GM19043 (cell line): ENCODE results near the gene EYA4.
"Not testable (repeated sequence)": the region's sequence is repeated elsewhere in the genome, so short reads cannot be mapped to it uniquely, and the experiment has no call there.

Experiments used
- ATAC-seq: cut with Tn5 transposase; IDR thresholded peaks from one replicate; pipeline ENCODE4 v1.9.1; 2021; ENCODE audit warnings: low read depth; ENCODE audit not compliant: unreplicated experiment

Gene EYA4

DNA sequence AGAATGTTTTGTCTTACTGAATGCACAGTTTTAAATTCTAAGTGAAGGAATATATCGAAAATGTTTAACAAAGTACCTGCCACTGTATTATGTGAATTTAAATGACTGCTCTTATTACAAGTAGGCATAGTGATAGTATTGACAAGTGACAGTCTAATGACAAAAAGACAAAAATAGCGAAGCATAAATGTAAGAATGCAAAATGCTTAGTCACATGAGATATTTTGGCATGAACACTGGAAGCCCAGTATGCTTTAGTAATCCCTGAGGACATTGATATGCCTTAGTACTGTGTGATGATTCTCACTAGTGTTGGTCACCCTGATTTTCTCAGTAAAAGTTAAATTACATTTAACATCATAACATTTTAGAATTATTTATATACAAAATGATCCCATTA is 153.5 kb downstream of the EYA4 start:
- no peak for ATAC-seq

DNA sequence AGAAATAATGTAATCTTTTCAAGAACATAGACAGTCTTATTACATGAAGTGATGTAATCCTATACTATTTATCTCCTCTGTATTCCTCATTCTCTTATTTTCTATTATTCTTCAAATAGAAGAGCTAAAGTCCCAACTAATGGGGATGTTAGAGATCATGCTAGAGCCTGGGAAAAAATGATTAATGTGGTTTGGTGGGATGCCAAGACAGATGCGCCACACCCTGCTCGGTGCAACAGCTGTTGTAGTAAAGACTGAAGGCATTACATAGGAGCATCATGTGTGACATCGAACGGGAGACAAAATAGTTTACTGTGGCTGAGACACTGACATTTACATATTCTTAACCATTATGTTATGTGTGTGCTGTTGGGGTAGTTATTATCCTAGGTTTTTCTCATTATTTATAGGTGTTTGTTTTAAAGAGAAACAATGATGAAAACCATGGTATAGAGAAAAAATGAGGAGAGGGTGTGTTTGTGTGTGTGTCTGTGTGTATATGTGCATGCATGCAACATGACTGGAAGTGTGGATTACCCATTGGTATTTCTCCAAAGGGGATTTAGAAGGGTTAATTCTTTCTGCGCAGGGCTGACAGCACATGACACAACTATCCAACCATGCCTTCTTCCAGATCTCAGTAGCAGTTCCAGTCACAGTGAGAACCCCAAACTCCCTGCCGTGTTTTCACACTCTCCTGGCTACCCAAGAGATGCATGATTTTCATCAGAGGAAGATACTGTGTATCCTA is 155.3 kb downstream of the EYA4 start:
- no peak for ATAC-seq

GRCh38 chr6:133396984-133397348 is 155.8 kb downstream of the EYA4 start:
- no peak for ATAC-seq

DNA sequence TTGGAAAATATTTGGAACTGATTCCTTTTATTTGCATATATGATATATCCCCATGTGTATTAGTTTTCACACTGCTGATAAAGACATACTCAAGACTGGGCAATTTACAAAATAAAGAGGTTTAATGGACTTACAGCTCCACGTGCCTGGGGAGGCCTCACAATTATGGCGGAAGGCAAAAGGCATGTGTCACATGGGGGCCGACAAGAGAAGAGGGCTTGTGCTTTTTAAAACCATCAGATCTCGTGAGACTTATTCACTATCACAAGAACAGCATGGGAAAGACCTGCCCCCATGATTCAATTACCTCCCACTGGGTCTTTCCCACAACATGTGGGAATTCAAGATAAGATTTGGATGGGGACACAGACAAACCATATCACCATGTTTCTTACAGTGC is 156.4 kb downstream of the EYA4 start:
- ATAC-seq = not testable (repeated sequence)

GRCh38 chr6:133399426-133399825 is 158.3 kb downstream of the EYA4 start:
- ATAC-seq = no peak

DNA sequence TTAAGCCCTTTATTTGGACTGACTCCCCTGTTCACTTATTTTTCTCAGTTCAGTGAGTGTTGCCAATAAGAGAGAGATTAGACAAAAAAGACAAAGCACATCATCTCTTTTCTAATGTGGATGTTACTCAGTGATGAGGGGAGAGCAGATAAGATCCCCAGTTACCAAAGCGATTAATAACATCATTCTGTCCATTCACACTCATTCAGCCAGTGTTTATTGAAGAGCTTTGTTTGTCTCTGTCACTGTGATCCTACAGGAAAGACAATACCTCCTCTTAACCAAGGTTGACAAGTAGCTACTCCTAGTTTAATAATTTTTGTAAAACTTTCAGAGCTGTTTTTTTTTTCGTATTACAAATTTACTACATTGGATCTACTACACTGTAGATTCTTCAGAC is 163.0 kb downstream of the EYA4 start:
- ATAC-seq = no peak

DNA sequence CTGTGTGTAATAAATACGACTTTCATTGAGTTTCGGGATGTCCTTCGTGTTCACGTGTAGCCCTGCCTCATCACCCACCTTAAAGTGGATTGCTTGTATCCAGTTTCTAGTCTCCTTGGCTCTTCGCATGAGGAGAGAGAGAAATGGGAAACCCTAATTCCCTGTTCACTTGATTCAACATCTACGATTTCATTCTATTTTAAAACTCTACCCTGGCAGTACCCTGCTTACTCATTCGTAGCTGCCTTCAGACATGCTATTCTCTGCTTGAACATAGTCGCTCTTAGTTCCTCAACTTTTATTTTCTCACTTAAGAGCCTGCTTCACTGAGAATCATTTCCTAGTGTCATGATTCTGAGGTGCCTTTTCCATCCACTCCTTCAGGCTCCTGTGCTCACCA is 163.6 kb downstream of the EYA4 start:
- ATAC-seq = no peak

DNA sequence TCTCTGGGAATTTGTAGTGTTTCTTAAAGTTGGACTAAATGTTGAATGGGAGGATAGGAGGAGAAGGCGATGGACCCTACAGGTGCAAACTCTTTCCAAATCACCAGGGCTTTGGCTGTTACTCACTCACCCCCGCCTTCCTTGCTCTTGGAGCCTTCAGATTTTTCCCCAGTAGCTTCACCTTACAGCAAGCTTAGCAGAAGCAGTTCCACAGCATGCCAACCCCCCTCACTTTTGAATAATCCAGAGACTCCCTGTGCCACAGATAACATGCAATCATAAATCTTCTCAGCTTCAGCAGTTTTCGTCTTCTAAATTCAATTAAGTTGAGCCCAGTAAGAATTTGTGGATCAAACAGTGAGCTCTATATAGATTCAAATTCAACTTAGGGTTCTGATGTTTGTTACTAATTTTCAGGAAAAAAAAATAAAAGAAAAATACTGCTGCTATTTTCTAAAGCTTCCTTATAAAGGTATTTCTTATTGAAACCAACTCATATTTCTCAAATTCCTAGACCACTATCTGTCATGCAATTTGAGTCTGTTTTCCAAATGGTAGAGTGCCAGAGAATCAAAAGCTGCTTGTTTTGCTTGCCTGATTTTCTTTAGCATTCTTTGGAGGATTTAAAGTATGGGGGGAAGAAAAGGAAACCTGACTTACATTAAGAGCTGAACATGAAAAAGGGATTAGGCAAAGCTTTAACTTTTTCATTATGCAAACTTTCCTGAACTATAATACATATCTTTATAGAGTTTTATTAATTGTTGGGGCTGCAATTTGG is 166.4 kb downstream of the EYA4 start:
- ATAC-seq = no peak

DNA sequence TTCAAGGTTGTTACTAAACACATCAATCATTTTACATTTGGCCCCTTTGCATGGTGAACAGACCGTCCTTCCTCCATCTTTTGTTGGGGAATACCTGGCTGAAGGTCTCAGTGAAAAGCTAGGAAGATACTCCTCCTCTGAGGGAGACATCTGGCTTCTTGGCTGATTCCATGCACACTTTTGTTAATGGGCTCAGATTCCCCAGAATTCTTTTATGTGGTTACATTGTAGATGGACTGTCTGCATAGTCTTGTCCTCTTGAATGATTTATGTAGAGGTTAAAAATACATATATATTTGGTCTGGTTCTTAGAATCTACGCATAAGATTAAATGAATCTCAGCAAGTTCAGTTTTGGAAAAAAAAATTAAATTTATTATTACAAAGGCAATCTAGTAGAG is 167.0 kb downstream of the EYA4 start:
- no peak for ATAC-seq

GRCh38 chr6:133408543-133408942 is 167.4 kb downstream of the EYA4 start:
- ATAC-seq = no peak

DNA sequence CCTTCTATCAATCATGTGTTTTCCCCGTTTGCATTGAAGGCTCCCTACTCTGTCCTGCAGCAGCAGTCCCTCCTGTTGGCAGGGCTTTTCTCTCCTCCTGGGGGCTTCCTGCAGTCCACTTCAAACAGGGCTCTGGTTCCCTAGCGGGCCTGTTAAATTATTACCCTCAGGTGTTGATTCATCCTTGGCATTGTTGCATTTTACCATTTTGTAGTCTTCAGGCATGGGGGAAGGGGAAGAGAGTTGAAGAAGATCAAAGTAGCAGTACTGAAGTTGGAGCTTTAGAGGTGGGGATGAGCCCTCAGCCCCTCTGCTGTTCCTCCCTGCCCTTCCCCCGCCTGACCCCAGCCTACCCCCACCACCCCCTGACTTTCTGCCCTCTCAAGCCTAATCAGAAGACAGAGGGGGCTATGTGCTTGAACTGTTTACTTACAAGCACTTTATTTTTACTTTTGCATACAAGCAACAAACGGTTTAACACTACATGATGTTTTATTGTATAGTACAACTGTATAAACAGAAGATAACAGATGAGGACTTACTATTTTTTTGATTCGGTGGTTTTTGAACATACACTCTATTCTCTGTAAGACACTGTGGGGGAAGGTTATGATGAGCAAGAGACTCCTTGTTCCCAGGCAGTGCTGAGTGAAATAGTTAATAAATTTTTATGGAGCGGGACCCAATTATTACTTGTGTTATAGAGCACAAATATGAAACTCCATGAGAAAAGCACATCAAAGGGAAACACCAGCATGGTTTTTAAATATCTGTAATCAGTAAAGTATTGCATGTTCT is 169.7 kb downstream of the EYA4 start:
- no peak for ATAC-seq

GRCh38 chr6:133411757-133412156 is 170.6 kb downstream of the EYA4 start:
- no peak for ATAC-seq

DNA sequence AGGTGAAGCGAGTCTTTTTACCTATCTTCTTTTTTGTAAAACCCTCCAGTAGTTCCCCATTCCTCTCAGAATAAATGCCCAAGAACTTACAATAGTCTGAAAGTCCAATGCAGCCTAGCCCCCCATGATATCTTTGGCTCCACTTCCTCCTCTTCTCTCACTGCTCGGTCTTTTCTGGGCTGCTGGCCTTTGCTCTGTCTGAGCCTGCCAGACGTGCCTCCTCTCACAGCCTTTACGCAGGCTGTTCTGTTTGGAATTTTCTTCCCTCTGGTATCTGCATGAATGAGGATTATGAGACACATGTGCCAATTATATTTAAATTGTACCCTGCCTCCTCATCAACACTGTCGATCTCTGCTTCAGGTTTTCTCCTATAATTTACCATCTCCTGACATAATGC is 174.1 kb downstream of the EYA4 start:
- no peak for ATAC-seq

DNA sequence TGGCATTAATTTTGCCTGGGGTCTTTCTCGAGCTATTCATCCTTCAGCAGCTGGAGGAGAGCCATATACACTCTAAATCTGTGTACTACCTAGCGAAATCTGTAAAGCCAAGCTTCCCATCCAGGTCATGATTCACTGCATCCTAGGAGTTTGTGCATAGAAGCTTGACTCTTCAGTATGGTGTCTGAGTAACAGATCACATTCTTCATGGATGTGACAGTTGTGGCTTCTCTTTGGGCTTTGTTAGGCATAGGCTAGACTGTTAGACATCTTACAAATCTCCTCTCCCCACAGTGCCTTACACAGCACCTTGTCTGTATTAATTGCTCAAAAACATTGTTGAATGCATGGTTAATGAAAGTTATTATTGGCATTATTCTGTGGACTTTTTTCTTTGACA is 177.0 kb downstream of the EYA4 start:
- no peak for ATAC-seq

DNA sequence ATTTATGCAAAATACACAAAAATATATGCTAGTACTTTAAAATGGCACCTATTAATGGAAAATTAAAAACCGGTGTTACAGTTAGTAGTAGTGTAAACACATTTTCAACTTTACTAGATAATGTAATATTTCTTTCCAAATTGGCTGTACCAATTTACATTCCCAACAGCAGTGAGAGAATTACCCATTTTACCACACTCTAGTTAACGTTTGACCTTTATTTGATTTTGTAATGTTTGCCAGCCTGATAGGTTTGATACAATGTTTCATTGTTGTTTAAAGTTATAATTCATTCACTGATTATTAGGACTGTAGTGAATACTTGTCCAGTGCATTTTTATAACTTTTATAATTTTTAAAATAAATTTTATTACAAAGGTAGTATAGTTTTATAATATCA is 182.1 kb downstream of the EYA4 start:
- ATAC-seq = no peak

GRCh38 chr6:133424359-133424758 is 183.2 kb downstream of the EYA4 start:
- ATAC-seq = no peak

GRCh38 chr6:133426038-133426437 is 184.9 kb downstream of the EYA4 start:
- no peak for ATAC-seq

GRCh38 chr6:133428295-133428694 is 187.1 kb downstream of the EYA4 start:
- ATAC-seq = no peak

GRCh38 chr6:133430530-133430929 is 189.4 kb downstream of the EYA4 start:
- ATAC-seq = no peak

- no peak for ATAC-seq
Observed at GRCh38 chr6:133431031-133431430, 189.9 kb downstream of the EYA4 start.
